CD4-positive, alpha-beta T cell (primary cell): ENCODE measurements around the gene SPIRE2. TPM values are rescaled to one million over a fixed set of nuclear protein-coding genes. Genes with fewer than 3 reads are reported as not detected.

Experiments used
- ATAC-seq: fragments of 200-7000 bp; cut with Tn5 transposase; one replicate; pipeline ENCODE4 v1.10.0; 2022; ENCODE audit warnings: mild to moderate bottlenecking; ENCODE audit not compliant: poor library complexity
- CTCF ChIA-PET: fragments of 350-600 bp; sonication (Branson Sonifier 250); formaldehyde crosslinking; loops from one replicate; lab custom pipeline; 2021; ENCODE audit warnings: antibody characterized with exemption, inconsistent platforms; lab: Charles Lee
- POLR2A ChIA-PET: fragments of 350-600 bp; sonication (Branson Sonifier 250); formaldehyde crosslinking; loops from one replicate; lab custom pipeline; 2021; ENCODE audit warnings: antibody characterized with exemption, inconsistent platforms; lab: Charles Lee
- DNase-seq, 14 experiments: peaks; one replicate each; pipeline ENCODE4 v3.0.0-alpha.2; 2013 to 2020; ENCODE audit warnings: mixed read lengths in 2 of 14
- H3K27ac ChIP-seq, 2 donors: one replicate each; pipeline versions ENCODE4 v1.5.1 to v1.7.0; 2013; ENCODE audit warnings: low read length in 2 of 2, low read depth in 1 of 2, mild to moderate bottlenecking in 1 of 2
- H3K27me3 ChIP-seq, 2 experiments: 1 replicate in 1 of 2; 2 replicates in 1 of 2; pipeline versions ENCODE4 v1.6.1 to v1.7.0; 2013; ENCODE audit warnings: low read length in 2 of 2, control low read depth in 1 of 2, mild to moderate bottlenecking in 1 of 2, moderate library complexity in 1 of 2; ENCODE audit not compliant: insufficient read depth in 2 of 2, control insufficient read depth in 1 of 2
- H3K36me3 ChIP-seq: one replicate; pipeline ENCODE4 v1.6.1; 2013; ENCODE audit warnings: low read length, control low read depth; ENCODE audit not compliant: insufficient read depth
- H3K4me1 ChIP-seq: one replicate; pipeline ENCODE4 v1.6.1; 2013; ENCODE audit warnings: low read length, control low read depth; ENCODE audit not compliant: insufficient read depth
- H3K4me3 ChIP-seq: one replicate; pipeline ENCODE4 v1.5.1; 2013; ENCODE audit warnings: mild to moderate bottlenecking, low read length, moderate library complexity
- H3K9me3 ChIP-seq, 2 experiments: 1 replicate in 1 of 2; 2 replicates in 1 of 2; pipeline versions ENCODE4 v1.6.1 to v1.7.0; 2013; ENCODE audit warnings: low read length in 2 of 2, mild to moderate bottlenecking in 2 of 2, control low read depth in 1 of 2, moderate library complexity in 1 of 2; ENCODE audit not compliant: control insufficient read depth in 1 of 2, insufficient read depth in 1 of 2
- H3K27ac Mint-ChIP-seq: one replicate; pipeline ENCODE4 v1.8.0; 2020; ENCODE audit warnings: mixed read lengths
- H3K27me3 Mint-ChIP-seq: one replicate; pipeline ENCODE4 v1.8.0; 2021; ENCODE audit warnings: mixed read lengths
- H3K36me3 Mint-ChIP-seq: one replicate; pipeline ENCODE4 v1.8.0; 2021; ENCODE audit warnings: low read depth, mixed read lengths
- H3K4me1 Mint-ChIP-seq: one replicate; pipeline ENCODE4 v1.8.0; 2021; ENCODE audit warnings: low read depth, mixed read lengths
- H3K4me3 Mint-ChIP-seq: one replicate; pipeline ENCODE4 v1.8.0; 2020; ENCODE audit warnings: mild to moderate bottlenecking, mixed read lengths
- H3K9me3 Mint-ChIP-seq: one replicate; pipeline ENCODE4 v1.8.0; 2020; ENCODE audit warnings: mixed read lengths
- CTCF ChIP-seq: fragments of 200-600 bp; IDR thresholded peaks from one replicate; pipeline ENCODE4 v1.8.0; 2022; ENCODE audit warnings: antibody characterized with exemption, mild to moderate bottlenecking
- intact Hi-C, 2 experiments: fragments of 100-400 bp; cut with DNase I in 1 of 2; cut with micrococcal nuclease in 1 of 2; formaldehyde crosslinking; loops; one replicate each; pipeline versions ENCODE4 v1.15.1 to v1.9.0; 2023 to 2025; cut with DNase I, micrococcal nuclease
- total RNA-seq, 174 experiments: library from RNA in 2 of 174; stranded (reverse) in 2 of 174; gene quantifications; one replicate each; pipeline ENCODE4 v1.2.3 and lab custom pipeline; 2021 to 2026

The SPIRE2 gene
- total RNA-seq, 2 experiments from 2014 or later, result 1.1 TPM

DNA sequence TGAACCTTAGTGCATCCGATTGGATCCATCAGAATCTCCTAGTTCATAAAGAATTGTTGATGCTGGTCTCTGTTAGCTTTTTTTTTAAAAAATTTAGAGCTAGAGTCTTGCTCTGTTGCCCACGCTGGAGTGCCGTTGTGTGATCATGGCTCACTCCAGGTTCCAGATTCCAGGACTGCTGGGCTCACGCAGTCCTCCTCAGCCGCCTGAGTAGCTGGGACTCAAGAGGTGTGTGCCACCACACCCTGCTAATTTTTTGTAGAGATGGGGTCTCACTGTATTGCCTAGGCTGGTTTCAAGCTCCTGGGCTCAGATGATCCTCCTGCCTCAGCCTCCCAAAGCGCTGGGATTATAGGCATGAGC, 53.1 kb downstream of the SPIRE2 start:
- CTCF ChIA-PET, result interaction anchor here (1.2 kb wide), 1 partner anchor 21 kb away, joined by 3 read pairs; no protein-coding TSS in a partner anchor

DNA sequence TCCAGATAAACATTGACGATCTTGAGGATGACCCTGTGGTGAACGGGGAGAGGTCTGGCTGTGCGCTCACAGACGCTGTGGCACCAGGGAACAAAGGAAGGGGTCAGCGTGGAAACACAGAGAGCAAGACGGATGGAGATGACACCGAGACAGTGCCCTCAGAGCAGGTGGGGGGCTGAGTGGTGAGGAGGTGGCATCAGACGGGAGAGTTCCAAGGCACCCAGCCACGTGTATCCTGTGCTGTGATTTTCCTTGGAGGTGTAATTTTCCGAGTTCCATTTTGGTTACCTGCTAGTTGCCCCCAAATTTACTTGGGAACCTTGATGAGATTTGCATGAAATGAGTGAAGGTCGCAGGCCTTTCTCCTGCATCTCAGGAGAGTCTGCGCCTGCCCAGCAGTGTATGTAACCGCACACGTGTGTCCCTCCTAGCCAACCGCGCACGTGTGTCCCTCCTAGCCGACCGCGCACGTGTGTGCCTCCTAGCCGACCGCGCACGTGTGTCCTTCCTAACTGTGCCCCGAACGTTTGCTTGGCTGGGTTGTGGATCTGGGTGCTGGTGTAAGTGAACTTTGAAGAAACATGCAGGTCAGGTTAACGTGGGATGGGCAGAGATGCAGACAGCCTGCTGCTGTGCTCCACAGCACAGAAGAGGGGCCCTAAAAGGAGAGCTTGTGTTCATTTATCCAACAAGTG, 55.2 kb downstream of the SPIRE2 start:
- H3K4me1 Mint-ChIP-seq, result peaks cover 7% of the 10 kb centered on the region
- DNase-seq (no peak), ATAC-seq (no peak)
- ChIA-PET POLR2A (no interaction called here), CTCF (no interaction called here)
- Histone ChIP-seq H3K27ac (no peak overlapping the region), H3K4me3 (no peak overlapping the region), H3K36me3 (peaks cover 84% of the 10 kb centered on the region), H3K27me3 (no peaks in the 10 kb centered on the region), H3K9me3 (no peaks in the 10 kb centered on the region), H3K4me1 (no peaks in the 10 kb centered on the region)
- no peak for TF ChIP-seq CTCF
- no peaks in the 10 kb centered on the region for H3K9me3 Mint-ChIP-seq
- H3K27me3 Mint-ChIP-seq, result no peaks in the 10 kb centered on the region
- intact Hi-C loops, result no loop called here
- H3K4me3 Mint-ChIP-seq, result no peak overlapping the region
- H3K36me3 Mint-ChIP-seq, result peaks cover 81% of the 10 kb centered on the region
- peak overlapping the region; percentile 42 for H3K27ac Mint-ChIP-seq

More for the DNA sequence above, 53.1 kb downstream of the SPIRE2 start:
- ATAC-seq (no peak), DNase-seq (no peak)
- POLR2A ChIA-PET, result no interaction called here
- H3K27me3 Mint-ChIP-seq, result no peaks in the 10 kb centered on the region
- Histone ChIP-seq H3K4me1 (no peaks in the 10 kb centered on the region), H3K27me3 (no peaks in the 10 kb centered on the region), H3K9me3 (no peaks in the 10 kb centered on the region), H3K36me3 (peaks cover 80% of the 10 kb centered on the region), H3K27ac (no peak overlapping the region), H3K4me3 (no peak overlapping the region)
- TF ChIP-seq CTCF, result no peak
- peak overlapping the region; percentile 28 for H3K27ac Mint-ChIP-seq
- intact Hi-C loops, result no loop called here
- H3K4me1 Mint-ChIP-seq, result peaks cover 7% of the 10 kb centered on the region
- no peaks in the 10 kb centered on the region for H3K9me3 Mint-ChIP-seq
- no peak overlapping the region for H3K4me3 Mint-ChIP-seq
- H3K36me3 Mint-ChIP-seq, result peaks cover 75% of the 10 kb centered on the region

GRCh38 chr16:89884041-89884421, 55.8 kb downstream of the SPIRE2 start:
- Mint-ChIP-seq H3K27ac (peak overlapping the region; percentile 42), H3K4me1 (peaks cover 7% of the 10 kb centered on the region), H3K27me3 (no peaks in the 10 kb centered on the region), H3K4me3 (no peak overlapping the region), H3K9me3 (no peaks in the 10 kb centered on the region), H3K36me3 (peaks cover 76% of the 10 kb centered on the region)
- H3K9me3 ChIP-seq, result no peaks in the 10 kb centered on the region
- intact Hi-C loops, result no loop called here
- peaks cover 79% of the 10 kb centered on the region for H3K36me3 ChIP-seq
- TF ChIP-seq CTCF, result no peak
- H3K27me3 ChIP-seq, result no peaks in the 10 kb centered on the region
- no peak for ATAC-seq
- no peak overlapping the region for H3K4me3 ChIP-seq
- no peak for DNase-seq
- no peaks in the 10 kb centered on the region for H3K4me1 ChIP-seq
- CTCF ChIA-PET, result no interaction called here
- no peak overlapping the region for H3K27ac ChIP-seq
- POLR2A ChIA-PET, result no interaction called here
